Lung (tissue), 12 donors: Measurements from ENCODE around the gene DTX3. TPM values are rescaled to one million over a fixed set of nuclear protein-coding genes. Genes with fewer than 3 reads are reported as not detected.

Source experiments
- ATAC-seq: fragments of 200-7000 bp; cut with Tn5 transposase; one replicate; pipeline ENCODE4 v1.9.1; 2020; ENCODE audit warnings: moderate number of reproducible peaks; ENCODE audit not compliant: insufficient read depth, low FRiP score
- DNase-seq, 3 donors: peaks; one replicate each; pipeline ENCODE4 v3.0.0-alpha.2; 2013 to 2017
- H3K27ac ChIP-seq, 2 donors: one replicate each; pipeline ENCODE4 v1.5.1; 2013; ENCODE audit warnings: mild to moderate bottlenecking in 2 of 2, moderate library complexity in 2 of 2, control low read depth in 1 of 2, inconsistent platforms in 1 of 2, low read depth in 1 of 2, low read length in 1 of 2
- H3K27me3 ChIP-seq, 3 donors: one replicate each; pipeline ENCODE4 v1.5.1; 2013; ENCODE audit warnings: low read length in 2 of 3; ENCODE audit not compliant: control insufficient read depth in 3 of 3, insufficient read depth in 3 of 3
- H3K36me3 ChIP-seq, 4 donors: one replicate each; pipeline ENCODE4 v1.5.1; 2013; ENCODE audit warnings: low read length in 4 of 4, mild to moderate bottlenecking in 1 of 4, moderate library complexity in 1 of 4; ENCODE audit not compliant: control insufficient read depth in 4 of 4, insufficient read depth in 4 of 4
- H3K4me1 ChIP-seq, 5 donors: one replicate each; pipeline ENCODE4 v1.5.1; 2013; ENCODE audit warnings: low read length in 5 of 5, mild to moderate bottlenecking in 2 of 5, moderate library complexity in 1 of 5; ENCODE audit not compliant: control insufficient read depth in 5 of 5, insufficient read depth in 5 of 5
- H3K4me3 ChIP-seq: one replicate; pipeline ENCODE4 v1.5.1; 2013; ENCODE audit warnings: mild to moderate bottlenecking, control low read depth, moderate library complexity
- H3K9ac ChIP-seq, 2 donors: one replicate each; pipeline ENCODE4 v1.5.1; 2013; ENCODE audit warnings: low read length in 2 of 2, control low read depth in 1 of 2; ENCODE audit not compliant: insufficient read depth in 1 of 2
- H3K9me3 ChIP-seq, 4 donors: one replicate each; pipeline ENCODE4 v1.5.1; 2013; ENCODE audit warnings: low read length in 3 of 4, mild to moderate bottlenecking in 1 of 4, moderate library complexity in 1 of 4; ENCODE audit not compliant: control insufficient read depth in 4 of 4, insufficient read depth in 3 of 4
- WGBS, 2 donors: extraction: QIAGEN DNeasy Blood & Tissue Kit; methylation state at CpG; one replicate each; pipeline ENCODE4 v1.1.7; 2013; 5-methylcytosine and 5-hydroxymethylcytosine counted together
- polyA plus RNA-seq, 2 donors: library from polyadenylated mRNA; stranded (reverse); fragments of 200-250 nt; gene quantifications; one replicate each; pipeline ENCODE4 v1.2.1, GENCODE V29; 2013
- total RNA-seq, 2 donors: library from RNA; depleted of rRNA in 1 of 2; stranded (reverse); fragments of >200 nt in 1 of 2; gene quantifications; one replicate each; pipeline ENCODE4 v1.2.1, GENCODE V29; 2014 to 2021
- TF ChIP-seq, protein P1 (sequence below): IDR thresholded peaks from 2 replicates; pipeline ENCODE4 v1.5.1; 2012; ENCODE audit warnings: mild to moderate bottlenecking; ENCODE audit errors: control extremely low read depth, extremely low read depth
- donor health status: control.
- donor health status: control.
- donor health status: Bipolar disorder and iron deficiency.
- donor health status: healthy.
- donor health status: DM: yes; HTN: yes; CAD: no.

Gene DTX3
- total and polyA plus RNA-seq, 4 donors: 13.9 to 40.1 (median 24.9) TPM

DNA sequence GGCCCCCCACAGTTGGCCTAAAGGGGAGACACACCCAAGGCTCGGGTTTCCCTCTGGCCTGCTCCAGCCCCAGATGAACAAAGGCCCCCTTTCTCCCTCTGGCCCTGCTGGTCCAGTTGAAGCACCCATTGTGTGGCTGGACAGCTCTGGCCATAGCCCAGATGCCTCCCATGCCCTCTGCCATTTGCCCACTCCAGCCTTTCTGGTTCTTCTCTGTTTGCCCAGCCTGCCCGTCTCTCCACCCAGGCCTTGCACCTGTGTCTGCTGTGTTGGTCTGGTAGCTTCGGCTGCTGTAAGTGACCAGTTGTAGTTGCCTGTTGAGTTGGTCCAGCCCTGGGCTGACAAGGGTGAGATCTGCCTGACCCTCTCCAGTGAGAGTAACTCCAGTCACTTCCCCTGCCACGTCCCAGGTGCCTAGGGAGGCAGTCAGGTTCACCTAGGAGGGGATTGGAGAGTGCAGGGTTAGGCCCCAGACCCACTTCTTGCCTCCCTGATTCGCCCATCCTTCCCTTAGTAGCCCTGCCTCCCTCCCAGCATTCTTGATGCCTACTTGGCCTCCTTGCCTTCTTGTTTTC, 25.4 kb downstream of the DTX3 start:
- peaks cover 0 to 21% (median 9%) of the 10 kb centered on the region in 5 donors for H3K4me1 ChIP-seq
- no peaks in the 10 kb centered on the region for H3K36me3 ChIP-seq
- no peak overlapping the region for H3K27ac ChIP-seq
- DNase-seq (peak in 1 of 3 donors; percentile 7), ATAC-seq (no peak)
- H3K9ac ChIP-seq: no peak overlapping the region
- H3K9me3 ChIP-seq: peaks cover 0 to 2% (median 0%) of the 10 kb centered on the region in 4 donors
- no peak overlapping the region for H3K4me3 ChIP-seq
- TF ChIP-seq, protein P1, sequence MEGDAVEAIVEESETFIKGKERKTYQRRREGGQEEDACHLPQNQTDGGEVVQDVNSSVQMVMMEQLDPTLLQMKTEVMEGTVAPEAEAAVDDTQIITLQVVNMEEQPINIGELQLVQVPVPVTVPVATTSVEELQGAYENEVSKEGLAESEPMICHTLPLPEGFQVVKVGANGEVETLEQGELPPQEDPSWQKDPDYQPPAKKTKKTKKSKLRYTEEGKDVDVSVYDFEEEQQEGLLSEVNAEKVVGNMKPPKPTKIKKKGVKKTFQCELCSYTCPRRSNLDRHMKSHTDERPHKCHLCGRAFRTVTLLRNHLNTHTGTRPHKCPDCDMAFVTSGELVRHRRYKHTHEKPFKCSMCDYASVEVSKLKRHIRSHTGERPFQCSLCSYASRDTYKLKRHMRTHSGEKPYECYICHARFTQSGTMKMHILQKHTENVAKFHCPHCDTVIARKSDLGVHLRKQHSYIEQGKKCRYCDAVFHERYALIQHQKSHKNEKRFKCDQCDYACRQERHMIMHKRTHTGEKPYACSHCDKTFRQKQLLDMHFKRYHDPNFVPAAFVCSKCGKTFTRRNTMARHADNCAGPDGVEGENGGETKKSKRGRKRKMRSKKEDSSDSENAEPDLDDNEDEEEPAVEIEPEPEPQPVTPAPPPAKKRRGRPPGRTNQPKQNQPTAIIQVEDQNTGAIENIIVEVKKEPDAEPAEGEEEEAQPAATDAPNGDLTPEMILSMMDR: no peak
- 84 to 90% methylated on average over 5 of the region's 5 CpGs for WGBS, 2 donors
- H3K27me3 ChIP-seq: peaks cover 0 to 82% (median 63%) of the 10 kb centered on the region in 3 donors

DNA sequence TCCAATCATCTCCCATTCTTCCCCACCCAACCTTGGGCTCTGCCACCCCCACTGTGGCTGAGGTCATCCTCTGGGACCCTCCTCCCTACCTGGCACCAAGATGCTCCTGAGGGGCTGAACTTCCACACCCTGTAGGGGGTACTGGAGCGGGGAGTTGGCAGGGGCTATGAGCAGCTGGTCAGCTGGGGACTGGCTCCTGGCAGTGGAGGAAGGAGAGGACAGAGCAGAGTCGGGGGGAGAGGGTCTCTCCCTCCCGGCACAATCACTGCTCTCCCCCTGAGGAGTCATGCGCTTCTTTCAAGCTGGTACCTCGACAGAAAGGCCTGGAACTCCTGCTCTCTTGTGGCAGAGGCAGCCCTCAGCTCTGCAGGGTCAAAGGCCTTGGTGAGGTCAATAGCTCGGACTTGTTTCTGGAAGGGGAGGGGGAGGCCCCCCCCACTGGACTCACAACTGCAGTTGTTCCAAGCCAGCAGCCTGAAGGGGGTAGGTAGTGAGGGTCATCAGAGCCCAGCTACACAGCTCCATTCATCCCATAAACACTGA, 26.3 kb downstream of the DTX3 start:
- no peak overlapping the region for H3K9ac ChIP-seq
- 62 to 63% methylated on average over 6 of the region's 6 CpGs for WGBS, 2 donors
- TF ChIP-seq, protein P1: no peak

DNA sequence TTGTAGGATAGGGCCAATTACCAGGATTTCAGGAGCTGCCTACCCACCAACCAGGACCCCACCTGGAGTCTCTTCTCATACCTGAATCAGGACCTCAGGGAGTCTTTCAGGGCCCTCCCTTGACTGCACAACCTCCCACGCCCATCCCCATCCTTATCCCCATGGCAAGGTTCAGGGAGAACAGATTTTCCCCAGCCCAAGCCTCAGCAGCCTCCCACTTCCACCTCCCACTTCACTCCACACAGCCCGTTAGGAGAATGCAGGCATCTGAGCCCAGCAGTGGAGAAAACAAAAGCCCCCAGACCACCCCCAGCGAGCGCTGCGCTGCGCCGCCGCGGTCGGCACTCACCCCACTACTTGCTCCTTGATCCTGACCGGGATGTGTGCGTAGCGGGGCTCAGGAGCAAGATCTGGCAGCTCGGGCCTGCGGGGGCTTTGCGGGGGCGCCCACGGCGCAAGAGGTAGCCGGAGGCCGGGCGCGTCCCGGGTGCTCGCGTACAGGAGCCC, 27.0 kb downstream of the DTX3 start:
- DNase-seq (peak in 1 of 3 donors; percentile 12), ATAC-seq (no peak)
- H3K27ac ChIP-seq: no peak overlapping the region
- no peak overlapping the region for H3K4me3 ChIP-seq
- H3K9ac ChIP-seq: no peak overlapping the region
- peaks cover 0 to 2% (median 0%) of the 10 kb centered on the region in 4 donors for H3K9me3 ChIP-seq
- peaks cover 0 to 68% (median 58%) of the 10 kb centered on the region in 3 donors for H3K27me3 ChIP-seq
- no peaks in the 10 kb centered on the region for H3K36me3 ChIP-seq
- 9 to 12% methylated on average over 26 of the region's 26 CpGs for WGBS, 2 donors
- TF ChIP-seq, protein P1: no peak
- peaks cover 0 to 16% (median 9%) of the 10 kb centered on the region in 5 donors for H3K4me1 ChIP-seq

More for the DNA sequence above, 26.3 kb downstream of the DTX3 start:
- ATAC-seq (no peak), DNase-seq (peak in 1 of 3 donors; percentile 6)
- peaks cover 0 to 74% (median 64%) of the 10 kb centered on the region in 3 donors for H3K27me3 ChIP-seq
- peaks cover 0 to 2% (median 0%) of the 10 kb centered on the region in 4 donors for H3K9me3 ChIP-seq
- peaks cover 0 to 21% (median 9%) of the 10 kb centered on the region in 5 donors for H3K4me1 ChIP-seq
- H3K27ac ChIP-seq: no peak overlapping the region
- H3K4me3 ChIP-seq: no peak overlapping the region
- H3K36me3 ChIP-seq: no peaks in the 10 kb centered on the region
